GM19193 (cell line): ENCODE data around the gene STX1A.

Experiments
- POLR2A ChIP-seq: IDR thresholded peaks from 4 replicates; pipeline ENCODE4 v1.6.1; 2011; ENCODE audit not compliant: insufficient read depth, insufficient read length; ENCODE audit errors: extremely low read depth

STX1A gene

DNA sequence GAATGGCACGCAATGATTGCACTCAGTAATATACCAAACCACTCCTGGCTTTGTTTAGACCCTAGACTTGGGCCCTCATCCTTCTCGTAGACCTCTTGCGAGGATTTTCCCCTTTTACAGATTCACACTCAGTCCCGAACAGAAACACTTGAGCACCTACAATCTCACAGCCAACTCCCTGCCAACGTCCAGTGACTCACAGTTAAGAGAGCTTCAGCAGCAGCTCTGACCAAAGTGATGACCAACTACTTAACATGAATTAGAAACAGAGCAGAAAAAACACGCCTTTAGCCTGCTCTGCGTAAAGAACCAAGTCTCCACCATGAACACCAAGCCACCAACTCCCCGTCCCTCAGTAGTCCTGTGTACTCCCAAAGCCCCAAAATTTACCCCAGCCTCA, 38.4 kb downstream of the STX1A start:
- no peak for TF ChIP-seq POLR2A

DNA sequence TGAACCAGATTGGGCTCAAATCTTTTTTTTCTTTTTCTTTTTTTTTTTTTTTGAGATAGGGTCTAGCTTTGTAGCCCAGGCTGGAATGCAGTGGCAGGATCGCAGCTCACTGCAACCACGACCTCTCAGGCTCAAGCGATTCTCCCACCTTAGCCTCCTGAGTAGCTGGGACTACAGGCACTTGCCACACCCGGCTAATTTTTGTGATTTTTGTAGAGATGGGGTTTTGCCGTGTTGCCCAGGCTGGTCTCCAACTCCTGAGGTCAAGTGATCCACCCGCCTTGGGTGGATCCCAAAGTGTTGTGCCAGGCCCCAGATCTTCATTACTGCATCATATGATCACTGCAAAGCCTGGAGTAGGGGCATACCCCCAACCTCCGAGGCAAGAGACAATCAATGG, 39.0 kb downstream of the STX1A start:
- TF ChIP-seq POLR2A: no peak

DNA sequence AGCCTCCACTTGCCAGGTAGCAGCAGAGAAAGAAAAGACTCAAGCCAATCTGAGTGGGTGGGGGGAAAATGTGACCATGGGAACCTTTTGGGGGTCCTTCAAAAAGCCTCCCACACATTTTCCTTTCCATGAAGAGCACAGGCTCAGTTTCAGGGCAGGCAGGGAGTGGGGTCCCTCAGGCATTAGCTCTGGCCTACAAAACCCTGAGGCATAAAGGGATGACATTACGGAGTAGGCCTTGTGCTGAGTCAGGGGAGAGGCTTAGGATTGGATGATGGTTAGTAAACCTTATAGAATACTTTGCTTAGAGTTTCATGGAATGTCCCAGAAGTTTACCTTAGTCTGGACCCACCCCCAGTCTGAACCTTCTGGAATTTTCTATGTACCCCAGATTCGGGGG, 39.8 kb downstream of the STX1A start:
- no peak for TF ChIP-seq POLR2A

DNA sequence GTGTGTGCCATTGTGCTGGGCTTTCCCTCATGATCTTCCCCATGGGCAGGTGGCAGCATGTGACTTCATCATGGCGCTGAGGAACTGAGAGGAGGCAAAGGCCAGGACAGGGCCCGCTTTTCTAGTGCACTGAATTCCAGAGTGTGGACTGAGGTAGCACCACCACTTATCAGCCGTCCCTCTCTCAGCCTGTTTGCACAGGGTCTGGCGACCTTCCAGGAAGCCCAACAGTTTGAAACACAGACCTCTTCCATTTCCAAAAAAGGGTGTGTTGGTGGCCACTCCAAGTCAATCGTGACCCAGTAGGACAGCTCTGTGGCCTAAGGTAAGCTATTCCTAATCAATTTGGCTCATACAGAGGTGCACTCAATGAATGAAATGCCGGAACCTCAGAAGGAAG, 40.6 kb downstream of the STX1A start:
- TF ChIP-seq POLR2A: no peak

DNA sequence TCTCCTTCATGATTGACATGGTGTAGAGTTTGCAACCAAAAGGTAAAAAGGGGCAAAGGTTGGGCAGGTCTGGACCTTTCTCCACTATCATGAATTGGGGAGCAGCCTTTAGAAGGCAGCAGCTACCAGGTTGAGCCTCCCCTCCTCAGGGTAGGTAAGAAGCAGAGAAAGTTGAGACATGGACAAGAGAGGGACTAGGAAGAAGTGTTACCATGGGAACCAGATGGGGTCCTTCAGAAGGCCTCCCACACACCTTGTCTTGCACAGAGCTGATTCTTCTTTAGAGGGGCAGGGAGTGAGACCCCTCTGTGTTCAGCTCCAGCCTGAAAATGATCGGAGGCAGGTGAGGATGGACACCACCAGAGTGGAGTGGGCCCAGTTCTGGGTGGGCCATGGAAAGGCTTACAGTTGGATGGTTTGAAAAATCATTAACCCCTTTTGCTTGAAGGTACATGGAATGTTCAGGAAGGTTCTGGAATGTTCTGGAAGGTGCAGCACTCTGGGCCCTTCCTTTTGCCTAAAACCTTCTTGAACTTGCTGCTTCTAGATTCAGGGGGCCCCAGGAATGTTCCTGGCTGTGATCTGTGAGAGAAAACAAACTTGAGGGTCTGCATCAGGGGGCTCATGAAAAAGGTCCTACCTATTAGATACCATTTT, 44.9 kb downstream of the STX1A start:
- no peak for TF ChIP-seq POLR2A

DNA sequence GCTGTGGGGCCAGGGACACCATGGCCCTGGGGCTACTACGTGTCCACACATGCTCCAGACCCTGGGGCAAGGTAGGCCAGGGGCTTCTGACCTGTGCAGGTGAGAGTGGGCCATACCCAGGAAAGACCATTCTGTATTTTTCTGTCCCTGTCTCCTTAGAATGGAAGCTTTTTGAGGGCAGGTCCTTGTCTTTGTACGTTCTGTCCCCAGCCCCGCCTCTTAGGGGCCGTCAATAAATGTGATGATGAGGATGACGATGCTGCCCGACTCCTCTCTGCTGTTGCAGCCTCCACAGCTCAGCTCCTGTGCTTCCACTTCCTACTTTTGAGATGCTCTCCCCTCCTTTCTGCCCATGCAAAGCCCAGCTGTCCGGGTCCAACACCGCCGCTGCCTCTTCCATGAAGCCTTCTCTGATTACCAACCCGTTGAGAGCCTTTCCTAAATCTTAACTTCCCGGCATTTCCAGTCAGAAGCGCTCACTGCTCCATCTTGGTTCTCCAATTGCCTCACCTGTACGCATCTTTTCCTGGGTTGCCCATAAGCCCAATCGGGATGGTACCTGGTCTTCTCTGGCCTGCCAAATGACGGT, 47.5 kb downstream of the STX1A start:
- no peak for TF ChIP-seq POLR2A

DNA sequence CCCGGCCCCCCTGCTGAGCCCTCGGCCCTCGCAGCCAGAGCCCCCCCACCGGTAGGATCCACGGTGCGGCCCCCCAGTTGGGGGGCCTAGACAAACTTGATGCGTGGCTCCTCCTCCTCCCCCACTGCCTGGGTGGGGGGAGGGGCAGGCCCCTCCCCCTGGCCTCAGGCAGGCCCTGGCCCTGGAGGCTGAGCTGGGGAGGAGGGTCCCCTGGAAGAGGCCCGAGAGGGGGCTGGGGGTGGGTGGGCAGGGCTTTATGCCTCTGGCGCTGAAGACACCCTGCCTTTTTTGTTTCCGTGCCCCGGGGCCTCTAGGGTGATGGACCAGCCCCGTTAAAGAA, 48.2 kb downstream of the STX1A start:
- TF ChIP-seq POLR2A: no peak

DNA sequence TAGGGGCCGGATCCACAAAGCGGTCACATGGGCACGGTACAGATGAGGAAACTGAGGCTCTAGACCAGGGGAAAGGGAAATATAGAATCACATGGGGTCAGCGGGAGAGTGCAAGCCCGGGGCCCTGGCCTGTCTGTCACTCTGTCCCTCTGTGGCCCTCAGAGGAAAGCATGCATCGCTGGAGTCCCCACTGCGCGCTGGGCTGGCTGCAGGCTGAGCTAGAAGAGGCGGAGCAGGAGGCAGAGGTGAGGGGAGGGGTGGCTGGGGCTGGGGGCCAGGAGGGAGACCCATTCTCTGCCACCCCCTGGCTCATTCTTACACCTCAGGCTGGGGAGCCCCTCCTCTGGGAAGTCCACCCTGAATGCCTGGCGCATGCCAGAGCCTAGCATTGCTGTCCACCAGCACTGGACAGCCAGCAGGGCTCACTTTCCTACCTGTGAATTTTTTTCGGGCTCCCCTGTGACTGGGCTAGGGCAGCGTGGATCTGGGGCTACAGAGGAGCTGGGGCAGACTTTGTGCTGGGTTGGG, 49.5 kb downstream of the STX1A start:
- no peak for TF ChIP-seq POLR2A

DNA sequence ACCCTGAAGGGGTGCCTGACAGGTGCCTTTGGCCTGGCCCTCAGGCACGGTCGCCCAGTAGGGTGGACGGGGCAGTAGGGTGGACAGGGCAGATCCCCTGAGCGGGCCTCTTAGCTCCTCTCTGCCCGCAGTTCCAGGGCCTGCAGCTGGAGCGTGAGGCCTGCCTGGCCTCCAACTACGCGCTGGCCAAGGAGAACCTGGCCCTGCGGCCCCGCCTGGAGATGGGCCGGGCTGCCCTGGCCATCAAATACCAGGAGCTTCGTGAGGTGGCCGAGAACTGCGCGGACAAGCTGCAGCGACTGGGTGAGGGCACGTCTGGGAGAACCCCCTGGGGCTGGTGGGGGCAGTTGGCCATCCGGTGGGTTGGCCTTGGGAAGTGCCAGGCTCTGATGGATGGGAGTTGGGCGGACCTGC, 50.2 kb downstream of the STX1A start:
- TF ChIP-seq POLR2A: no peak

DNA sequence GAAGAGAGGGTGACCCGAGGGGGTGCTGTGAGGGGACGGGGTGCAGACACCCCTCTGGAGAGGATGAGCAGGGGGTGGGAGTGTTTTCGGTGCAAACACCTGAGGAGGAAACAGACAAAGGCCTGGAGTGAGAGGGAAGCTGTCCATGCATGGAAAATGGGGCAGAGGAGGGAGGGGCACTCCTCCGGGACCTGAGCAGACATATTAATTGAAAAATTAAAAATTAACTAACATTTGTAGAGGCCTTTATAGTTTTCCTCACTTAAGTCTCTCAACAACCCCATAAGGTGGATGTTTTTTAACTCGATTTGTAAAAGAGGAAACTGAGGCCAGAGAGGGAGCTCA, 50.6 kb downstream of the STX1A start:
- TF ChIP-seq POLR2A: no peak

DNA sequence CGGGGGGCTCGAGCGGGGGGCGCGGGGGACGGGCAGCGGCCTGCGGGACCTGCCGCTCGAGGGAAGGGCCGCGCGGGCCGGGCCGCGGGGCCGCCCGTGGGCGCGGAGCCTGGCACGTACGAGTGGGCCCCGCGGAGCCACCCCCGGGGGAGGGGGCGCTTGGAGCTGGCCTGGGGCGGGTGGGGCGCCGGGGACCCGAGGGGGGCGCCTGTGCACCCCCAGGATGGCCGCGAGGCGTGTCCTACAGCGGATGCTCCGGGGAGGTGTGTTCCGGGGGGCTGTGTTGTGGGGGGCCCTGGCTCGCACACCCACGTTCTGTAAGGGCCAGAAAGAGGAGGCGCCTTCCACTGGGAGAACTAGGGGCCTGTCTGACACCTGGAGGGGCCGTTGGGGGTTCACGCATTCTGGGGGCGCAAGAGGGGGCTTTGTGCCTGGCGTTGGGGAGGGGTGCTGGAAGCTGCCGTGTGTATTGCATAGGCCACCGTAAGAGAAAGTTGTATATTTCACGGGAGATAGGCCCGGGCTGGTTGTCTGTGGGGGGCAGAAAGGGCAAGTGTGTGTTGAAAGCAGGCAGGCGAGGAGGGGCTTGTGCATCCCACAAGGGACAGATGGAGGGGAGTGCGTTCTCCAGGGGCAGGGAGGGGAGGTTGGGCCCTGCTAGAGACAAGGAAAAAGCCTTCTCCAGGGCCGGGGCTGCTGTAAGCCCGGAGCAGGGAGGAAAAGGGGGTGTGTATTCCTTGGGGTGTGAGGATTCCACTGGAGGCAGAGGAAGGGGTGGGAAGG, 51.2 kb downstream of the STX1A start:
- no peak for TF ChIP-seq POLR2A

DNA sequence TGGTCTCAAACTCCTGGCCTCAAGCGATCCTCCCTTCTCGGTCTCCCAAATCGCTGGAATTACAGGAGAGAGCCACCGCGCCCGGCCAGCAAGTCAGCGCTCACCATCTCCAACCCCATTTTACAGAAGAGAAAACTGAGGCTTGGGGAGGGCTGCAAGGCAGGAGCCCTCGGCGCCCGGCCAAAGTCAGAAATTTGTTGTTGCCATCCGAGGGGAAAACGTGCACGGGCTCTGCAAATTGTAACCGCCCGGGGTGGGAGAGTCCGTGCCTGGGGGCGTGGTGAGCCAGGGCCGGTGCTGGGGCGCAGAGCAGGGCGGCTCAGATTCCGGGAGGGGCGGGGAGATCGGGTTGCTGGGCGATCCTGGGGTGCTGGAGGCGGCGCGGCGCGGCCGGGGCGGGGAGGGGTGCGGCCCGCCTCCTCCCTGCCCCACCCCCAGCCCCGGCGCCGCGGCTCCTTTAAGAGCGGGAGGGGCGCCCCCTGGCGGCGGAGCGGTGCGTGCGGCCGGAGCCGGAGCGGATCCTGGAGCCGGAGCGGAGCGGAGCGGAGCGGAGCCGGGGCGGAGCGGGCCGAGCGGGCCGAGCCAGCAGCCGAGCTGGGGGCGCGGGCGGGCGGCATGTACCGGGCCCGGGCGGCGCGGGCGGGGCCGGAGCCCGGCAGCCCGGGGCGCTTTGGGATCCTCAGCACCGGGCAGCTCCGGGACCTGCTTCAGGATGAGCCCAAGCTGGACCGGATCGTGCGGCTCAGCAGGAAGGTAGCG, 51.9 kb downstream of the STX1A start, which contains the start of gene VPS37D:
Gene VPS37D (plus strand): TSS at position 488 of the 759 bp plus-strand sequence. CDS start 128 bp downstream, at position 616.
- no peak for TF ChIP-seq POLR2A

DNA sequence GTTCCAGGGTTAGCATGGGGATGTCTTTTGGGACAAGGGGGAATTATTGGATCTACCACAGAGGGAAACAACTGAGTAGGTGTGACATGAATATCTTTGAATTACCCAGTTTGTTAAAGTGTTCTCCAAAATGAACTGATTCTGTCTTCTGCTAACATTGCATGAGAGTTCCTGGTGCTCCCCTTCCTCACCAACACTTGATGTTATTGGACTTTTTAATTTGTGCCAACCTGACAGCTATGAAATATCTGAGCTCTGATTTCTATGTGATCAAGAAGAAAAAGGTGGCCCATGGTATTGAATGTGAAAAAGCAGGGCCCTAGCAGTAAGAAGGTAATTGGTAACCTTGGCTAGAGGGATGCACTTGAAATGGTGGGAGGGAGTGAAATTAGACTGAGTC, 56.4 kb downstream of the STX1A start:
- TF ChIP-seq POLR2A: no peak

DNA sequence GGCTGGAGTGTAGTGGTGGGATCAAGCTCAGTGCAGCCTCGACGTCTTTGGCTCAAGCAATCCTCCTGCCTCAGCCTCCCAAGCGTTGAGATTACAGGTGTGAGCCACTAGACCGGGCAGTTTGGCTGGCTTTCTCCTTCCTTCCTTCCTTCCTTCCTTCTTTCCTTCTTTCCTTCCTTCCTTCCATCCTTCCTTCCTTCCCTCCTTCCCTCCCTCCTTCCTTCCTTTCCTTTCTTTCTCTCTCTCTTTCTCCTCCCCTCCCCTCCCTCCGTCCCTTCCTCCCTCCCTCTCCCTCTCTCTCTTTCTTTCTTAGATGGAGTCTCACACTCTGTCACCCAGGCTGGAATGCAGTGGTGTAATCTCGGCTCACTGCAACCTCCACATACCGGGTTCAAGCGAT, 59.5 kb downstream of the STX1A start:
- TF ChIP-seq POLR2A: no peak

DNA sequence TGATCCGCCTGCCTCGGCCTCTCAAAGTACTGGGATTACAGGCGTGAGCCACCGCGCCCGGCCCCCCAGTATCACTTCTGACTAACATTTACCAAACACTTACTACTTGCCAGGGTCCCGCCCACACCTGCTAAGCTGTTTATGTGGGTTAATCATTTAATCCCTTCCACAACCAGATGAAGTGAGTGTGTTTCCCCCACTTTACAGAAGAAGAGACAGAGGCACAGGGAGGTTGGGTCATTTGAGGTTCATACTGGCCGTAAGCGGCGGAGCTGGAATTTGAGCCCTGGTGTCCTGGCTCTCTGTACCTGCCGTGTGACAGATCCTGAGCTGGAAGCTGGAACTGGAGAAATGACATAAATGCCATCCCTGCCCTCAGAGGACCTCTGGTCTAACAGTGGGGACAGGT, 66.9 kb downstream of the STX1A start:
- no peak for TF ChIP-seq POLR2A

DNA sequence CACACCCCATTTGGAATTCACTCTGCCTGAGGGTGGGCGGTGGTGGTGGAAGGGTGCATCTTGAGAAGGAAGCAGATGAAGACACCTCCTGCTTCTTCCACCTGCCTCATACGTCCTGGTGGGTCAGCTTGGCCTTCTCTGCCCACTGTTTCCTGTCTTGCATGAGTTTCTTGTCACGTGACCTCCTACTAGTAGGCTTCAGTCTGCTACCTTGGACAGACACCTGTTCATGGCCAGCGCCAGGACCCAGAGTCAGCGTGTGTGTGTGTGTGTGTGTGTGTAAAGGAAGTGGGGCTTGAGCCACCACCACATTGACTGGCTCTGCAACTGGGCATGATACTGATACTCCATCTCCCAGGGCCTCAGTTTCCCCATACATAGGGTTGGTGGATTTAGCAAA, 68.9 kb downstream of the STX1A start:
- TF ChIP-seq POLR2A: no peak

DNA sequence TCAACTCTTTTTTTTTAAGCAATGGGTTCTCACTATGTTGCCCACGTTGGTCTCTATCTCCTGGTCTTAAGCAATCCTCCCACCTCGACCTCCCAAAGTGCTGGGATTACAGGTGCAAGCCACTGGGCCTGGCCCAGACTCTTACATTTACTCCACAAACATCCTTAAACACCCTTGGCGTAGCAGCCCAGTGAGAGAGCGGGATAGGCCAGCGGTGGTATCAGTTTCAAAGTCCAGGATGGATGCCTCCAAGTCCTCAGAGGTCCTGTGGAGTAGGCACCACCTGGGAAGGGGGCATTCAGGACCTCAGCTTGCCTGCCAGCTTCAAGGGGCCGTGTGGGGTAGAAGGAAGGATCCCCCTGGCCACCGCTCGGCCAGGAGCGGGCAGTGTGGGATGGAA, 69.9 kb downstream of the STX1A start:
- TF ChIP-seq POLR2A: no peak
